Fibroblast of skin of back (primary cell): ENCODE results near the gene PDZRN4.
A peak's percentile ranks its signal among the peaks of the same experiment; 100 is the strongest.
"Not testable (repeated sequence)": the region's sequence is repeated elsewhere in the genome, so short reads cannot be mapped to it uniquely, and the experiment has no call there.

Experiments
- DNase-seq: peaks from one replicate; pipeline ENCODE4 v3.0.0-alpha.2; 2013

Gene PDZRN4

GRCh38 chr12:41217727-41218126 lies 29.6 kb downstream of the PDZRN4 start:
- no peak for DNase-seq

- no peak for DNase-seq
These were observed 32.8 kb downstream of the PDZRN4 start for GRCh38 chr12:41220931-41221330.

GRCh38 chr12:41221491-41221890 lies 33.4 kb downstream of the PDZRN4 start:
- no peak for DNase-seq

- no peak for DNase-seq
These were observed 35.5 kb downstream of the PDZRN4 start for GRCh38 chr12:41223600-41223999.

- no peak for DNase-seq
These were observed 35.9 kb downstream of the PDZRN4 start for GRCh38 chr12:41224066-41224465.

GRCh38 chr12:41225179-41225578 lies 37.1 kb downstream of the PDZRN4 start:
- no peak for DNase-seq

GRCh38 chr12:41228066-41228820 lies 40.1 kb downstream of the PDZRN4 start:
- DNase-seq, result no peak

- no peak for DNase-seq
These were observed 42.6 kb downstream of the PDZRN4 start for GRCh38 chr12:41230756-41231155.

- no peak for DNase-seq
These were observed 46.6 kb downstream of the PDZRN4 start for GRCh38 chr12:41234692-41235091.

- DNase-seq, result no peak
These were observed 54.5 kb downstream of the PDZRN4 start for GRCh38 chr12:41242603-41243002.

GRCh38 chr12:41248391-41248790 lies 60.3 kb downstream of the PDZRN4 start:
- DNase-seq, result no peak

GRCh38 chr12:41250748-41251147 lies 62.6 kb downstream of the PDZRN4 start:
- DNase-seq, result peak; percentile 17

GRCh38 chr12:41254004-41254914 lies 66.1 kb downstream of the PDZRN4 start:
- DNase-seq, result no peak

- not testable (repeated sequence) for DNase-seq
These were observed 75.1 kb downstream of the PDZRN4 start for GRCh38 chr12:41263196-41263595.

GRCh38 chr12:41264281-41264680 lies 76.2 kb downstream of the PDZRN4 start:
- DNase-seq, result no peak

GRCh38 chr12:41269056-41269455 lies 80.9 kb downstream of the PDZRN4 start:
- no peak for DNase-seq

GRCh38 chr12:41271489-41271888 lies 83.4 kb downstream of the PDZRN4 start:
- no peak for DNase-seq

- no peak for DNase-seq
These were observed 86.5 kb downstream of the PDZRN4 start for GRCh38 chr12:41274643-41275042.

GRCh38 chr12:41277100-41277945 lies 89.2 kb downstream of the PDZRN4 start:
- DNase-seq, result peak; percentile 28

- DNase-seq, result no peak
These were observed 89.8 kb downstream of the PDZRN4 start for GRCh38 chr12:41277946-41278267.

- not testable (repeated sequence) for DNase-seq
These were observed 92.4 kb downstream of the PDZRN4 start for GRCh38 chr12:41280341-41281095.

GRCh38 chr12:41285470-41285869 lies 97.3 kb downstream of the PDZRN4 start:
- not testable (repeated sequence) for DNase-seq
